IMR-90 (cell line): ENCODE data around the gene METTL24. TPM values are rescaled to one million over a fixed set of nuclear protein-coding genes. Genes with fewer than 3 reads are reported as not detected.

Experiments used
- ATAC-seq: fragments of 200-7000 bp; cut with Tn5 transposase; 2 replicates; pipeline ENCODE4 v1.9.1; 2020; ENCODE audit warnings: low read depth, mild to moderate bottlenecking, moderate library complexity
- BruUV-seq: library from RNA; stranded (reverse); fragments of 400-500 nt; replicated peaks from 2 replicates; lab custom pipeline; 2021; lab: Mats Ljungman, UMichigan
- CTCF ChIA-PET: fragments of 300-600 bp; formaldehyde crosslinking; extraction: SDS; loops from one replicate; lab custom pipeline; 2021; ENCODE audit warnings: antibody characterized with exemption; lab: Yijun Ruan, JAX
- POLR2A ChIA-PET: fragments of 300-600 bp; sonication (Branson Sonifier 250); formaldehyde crosslinking; loops from one replicate; lab custom pipeline; 2022; ENCODE audit warnings: antibody characterized with exemption; ENCODE audit not compliant: unreplicated experiment; lab: Charles Lee
- DNase-seq: peaks from one replicate; pipeline ENCODE4 v3.0.0; 2013
- H2AFZ ChIP-seq: replicated peaks from 2 replicates; pipeline ENCODE3; 2013; ENCODE audit warnings: low read length, mild to moderate bottlenecking; ENCODE audit not compliant: poor library complexity
- H2AK5ac ChIP-seq: 2 replicates; pipeline ENCODE4 v1.6.1; 2013; ENCODE audit warnings: low read depth, low read length, inconsistent platforms
- H2AK9ac ChIP-seq: replicated peaks from 2 replicates; pipeline ENCODE3; 2013; ENCODE audit warnings: mild to moderate bottlenecking, low read depth, low read length, moderate library complexity; ENCODE audit not compliant: poor library complexity
- H2BK120ac ChIP-seq: 2 replicates; pipeline ENCODE4 v1.6.1; 2013; ENCODE audit warnings: low read depth, low read length, inconsistent platforms
- H2BK15ac ChIP-seq: 3 replicates; pipeline ENCODE4 v1.6.1; 2013; ENCODE audit warnings: low read depth, low read length, inconsistent platforms
- H2BK20ac ChIP-seq: 2 replicates; pipeline ENCODE4 v1.6.1; 2013; ENCODE audit warnings: low read depth, mild to moderate bottlenecking, inconsistent platforms, low read length, moderate library complexity
- H2BK5ac ChIP-seq: 2 replicates; pipeline ENCODE4 v1.6.1; 2013; ENCODE audit warnings: mild to moderate bottlenecking, low read depth, low read length, inconsistent platforms; ENCODE audit not compliant: poor library complexity, severe bottlenecking
- H3K14ac ChIP-seq: replicated peaks from 2 replicates; pipeline ENCODE4 v1.6.1; 2013; ENCODE audit warnings: low read depth, low read length, inconsistent platforms
- H3K18ac ChIP-seq: 2 replicates; pipeline ENCODE4 v1.6.1; 2013; ENCODE audit warnings: low read depth, low read length, control low read depth
- H3K23ac ChIP-seq: 2 replicates; pipeline ENCODE4 v1.6.1; 2013; ENCODE audit warnings: low read depth, low read length, inconsistent platforms
- H3K27ac ChIP-seq: 2 replicates; pipeline ENCODE4 v1.5.1; 2013; ENCODE audit warnings: mild to moderate bottlenecking, control low read depth, low read length; ENCODE audit not compliant: insufficient read depth
- H3K27me3 ChIP-seq: 2 replicates; pipeline ENCODE4 v1.6.1; 2013; ENCODE audit warnings: low read length; ENCODE audit not compliant: control insufficient read depth, insufficient read depth
- H3K36me3 ChIP-seq: 2 replicates; pipeline ENCODE4 v1.6.1; 2013; ENCODE audit warnings: low read length, mixed read lengths; ENCODE audit not compliant: control insufficient read depth, insufficient read depth
- H3K4ac ChIP-seq: 2 replicates; pipeline ENCODE4 v1.6.1; 2013; ENCODE audit warnings: low read depth, low read length, inconsistent platforms
- H3K4me1 ChIP-seq: 2 replicates; pipeline ENCODE4 v1.6.1; 2013; ENCODE audit warnings: low read length, mixed read lengths; ENCODE audit not compliant: control insufficient read depth, insufficient read depth
- H3K4me2 ChIP-seq: 2 replicates; pipeline ENCODE4 v1.6.1; 2013; ENCODE audit warnings: low read depth, mild to moderate bottlenecking, control low read depth, low read length, moderate library complexity
- H3K4me3 ChIP-seq: 2 replicates; pipeline ENCODE4 v1.5.1; 2013; ENCODE audit warnings: low read depth, mild to moderate bottlenecking, control low read depth, low read length, moderate library complexity; ENCODE audit not compliant: insufficient read depth
- H3K56ac ChIP-seq: 2 replicates; pipeline ENCODE4 v1.6.1; 2013; ENCODE audit warnings: low read length, inconsistent platforms; ENCODE audit not compliant: insufficient read depth; ENCODE audit errors: extremely low read depth
- H3K79me1 ChIP-seq, 2 experiments: 2 replicates each; pipeline ENCODE4 v1.6.1; 2013; ENCODE audit warnings: low read length in 2 of 2, inconsistent platforms in 1 of 2, low read depth in 1 of 2
- H3K9ac ChIP-seq: 2 replicates; pipeline ENCODE4 v1.6.1; 2013; ENCODE audit warnings: low read depth, low read length, control low read depth
- H3K9me1 ChIP-seq: 2 replicates; pipeline ENCODE4 v1.6.1; 2013; ENCODE audit warnings: low read length, inconsistent platforms; ENCODE audit not compliant: insufficient read depth
- H3K9me3 ChIP-seq: 2 replicates; pipeline ENCODE4 v1.6.1; 2013; ENCODE audit warnings: low read length; ENCODE audit not compliant: control insufficient read depth, insufficient read depth
- H4K20me1 ChIP-seq: 2 replicates; pipeline ENCODE4 v1.6.1; 2013; ENCODE audit warnings: low read length, inconsistent platforms; ENCODE audit not compliant: insufficient read depth
- H4K5ac ChIP-seq: 2 replicates; pipeline ENCODE4 v1.6.1; 2013; ENCODE audit warnings: mild to moderate bottlenecking, low read depth, low read length, control low read depth
- H4K8ac ChIP-seq, 2 experiments: 2 replicates each; pipeline ENCODE4 v1.6.1; 2013; ENCODE audit warnings: low read depth in 2 of 2, low read length in 2 of 2, control low read depth in 1 of 2, inconsistent platforms in 1 of 2
- H4K91ac ChIP-seq: 2 replicates; pipeline ENCODE4 v1.6.1; 2013; ENCODE audit warnings: low read depth, low read length, inconsistent platforms; ENCODE audit not compliant: insufficient read depth
- CHD1 ChIP-seq: IDR thresholded peaks from 2 replicates; pipeline ENCODE4 v1.6.1; 2012; ENCODE audit warnings: low read depth, low read length, improper control_type of control experiment
- CTCF ChIP-seq: conservative IDR thresholded peaks from 2 replicates; pipeline ENCODE4 v1.5.1; 2012; ENCODE audit warnings: mild to moderate bottlenecking, low read depth, low read length, improper control_type of control experiment
- MAZ ChIP-seq: IDR thresholded peaks from 2 replicates; pipeline ENCODE4 v1.6.1; 2012; ENCODE audit warnings: low read depth, mild to moderate bottlenecking, low read length, improper control_type of control experiment, moderate library complexity, borderline replicate concordance
- NFE2L2 ChIP-seq: fragments of 150-350 bp; IDR thresholded peaks from 2 replicates; pipeline ENCODE4 v1.6.1; 2016; ENCODE audit warnings: low read depth, mild to moderate bottlenecking, low read length
- RAD21 ChIP-seq: IDR thresholded peaks from 2 replicates; pipeline ENCODE4 v1.6.1; 2012; ENCODE audit warnings: low read length, improper control_type of control experiment
- USF2 ChIP-seq: fragments of 150-350 bp; IDR thresholded peaks from 2 replicates; pipeline ENCODE4 v1.6.1; 2017; ENCODE audit warnings: mild to moderate bottlenecking, antibody characterized with exemption, low read length, low read depth
- WGBS, 2 experiments: methylation state at CpG; one replicate each; pipeline versions ENCODE4 v1.1.5 to v1.1.7; 2013; ENCODE audit warnings: missing lambda C conversion rate in 2 of 2; ENCODE audit not compliant: insufficient read length in 1 of 2; ENCODE audit errors: extremely low coverage in 2 of 2; 5-methylcytosine and 5-hydroxymethylcytosine counted together
- dilution Hi-C: fragments of 300-500 bp; cut with HindIII; formaldehyde crosslinking; loops from one replicate; pipeline ENCODE4 v1.14.3; 2018; ENCODE audit warnings: low sequenced_read_pairs; ENCODE audit not compliant: unreplicated experiment
- in situ Hi-C: fragments of 300-500 bp; cut with MboI; formaldehyde crosslinking; loops from 3 replicates; pipeline ENCODE4 v1.14.3; 2019; ENCODE audit warnings: low sequenced_read_pairs, inconsistent platforms, mixed read lengths
- intact Hi-C: fragments of 100-400 bp; cut with micrococcal nuclease; formaldehyde crosslinking; loops from 2 replicates; pipeline ENCODE4 v1.10.0; 2022
- polyA plus RNA-seq, 3 experiments: library from polyadenylated mRNA; depleted of rRNA; stranded (reverse); fragments of >200 nt; gene quantifications; 2 replicates each; pipeline ENCODE4 v1.2.3, GENCODE V29; 2012; ENCODE audit warnings: low replicate concordance in 1 of 3
- total RNA-seq: library from RNA; depleted of rRNA; stranded (reverse); fragments of >200 nt; gene quantifications from 2 replicates; pipeline ENCODE4 v1.2.3, GENCODE V29; 2012

The METTL24 gene
- total and polyA plus RNA-seq, 2 of the 4 experiments (the other 2 are of a cell fraction): not detected

GRCh38 chr6:110326057-110326456 is 32.1 kb downstream of the METTL24 start:
- Histone ChIP-seq H3K9me1 (peaks cover 21% of the 10 kb centered on the region), H3K9me3 (no peaks in the 10 kb centered on the region), H2BK120ac (peak overlapping the region; percentile 78), H3K23ac (no peak overlapping the region), H3K79me1 (no peaks in the 10 kb centered on the region), H3K56ac (no peak overlapping the region), H3K27me3 (no peaks in the 10 kb centered on the region), H2BK5ac (no peak overlapping the region), H2AFZ (no peak overlapping the region), H3K36me3 (no peaks in the 10 kb centered on the region), H3K9ac (no peak overlapping the region), H3K27ac (peak overlapping the region; percentile 63; the same call in 1 of the 2 replicates), H3K14ac (no peak overlapping the region; the same call in 1 of the 2 replicates), H4K5ac (peak overlapping the region; percentile 36; the same call in 1 of the 2 replicates), H3K4me1 (peaks cover 34% of the 10 kb centered on the region), H2AK5ac (peak overlapping the region; percentile 23; the same call in 1 of the 2 replicates), H2BK15ac (peak overlapping the region; percentile 70; the same call in 1 of the 3 replicates), H4K20me1 (no peaks in the 10 kb centered on the region), H3K18ac (peak overlapping the region; percentile 25; the same call in 1 of the 2 replicates), H4K8ac (peak overlapping the region in 1 of 2 experiments; percentile 24; a peak in 1 of 4 replicates), H4K91ac (peak overlapping the region; percentile 50), H3K4ac (peak overlapping the region; percentile 54), H3K4me3 (no peak overlapping the region), H3K4me2 (no peak overlapping the region), H2AK9ac (no peak overlapping the region), H2BK20ac (peak overlapping the region; percentile 64)
- POLR2A ChIA-PET: no interaction called here
- CTCF ChIA-PET: no interaction called here
- ATAC-seq (no peak), DNase-seq (no peak)
- intact Hi-C loops: loop anchor here (5.0 kb wide), 1 partner anchor 104 kb away; no protein-coding TSS in a partner anchor
- WGBS, 2 experiments: 100% methylated on average over 1 of the region's 3 CpGs; no CpG with 5 or more reads in 1 of the 2 experiments
- dilution Hi-C loops: no loop called here
- in situ Hi-C loops: no loop called here
- BruUV-seq: no TSS peak
- TF ChIP-seq NFE2L2 (no peak), USF2 (no peak), CHD1 (no peak), CTCF (no peak), MAZ (no peak), RAD21 (no peak)
